Immature natural killer cell (primary cell): ENCODE results near the gene OCSTAMP. TPM values are rescaled to one million over a fixed set of nuclear protein-coding genes. Genes with fewer than 3 reads are reported as not detected.
A peak's percentile ranks its signal among the peaks of the same experiment; 100 is the strongest.

ENCODE experiments used
- DNase-seq, 3 donors: peaks; one replicate each; pipeline ENCODE4 v3.0.0; 2022; ENCODE audit warnings: mixed read lengths in 1 of 3
- H3K27ac Mint-ChIP-seq, 6 donors: one replicate each; pipeline ENCODE4 v1.8.0; 2020; ENCODE audit warnings: mixed read lengths in 6 of 6, mild to moderate bottlenecking in 5 of 6, inconsistent platforms in 4 of 6, moderate library complexity in 3 of 6
- H3K27me3 Mint-ChIP-seq, 3 donors: one replicate each; pipeline ENCODE4 v1.8.0; 2020 to 2021; ENCODE audit warnings: low read depth in 3 of 3, mild to moderate bottlenecking in 3 of 3, mixed read lengths in 3 of 3, moderate library complexity in 3 of 3, inconsistent platforms in 1 of 3
- H3K36me3 Mint-ChIP-seq, 3 donors: one replicate each; pipeline ENCODE4 v1.8.0; 2020; ENCODE audit warnings: mixed read lengths in 3 of 3, inconsistent platforms in 2 of 3, mild to moderate bottlenecking in 2 of 3
- H3K4me1 Mint-ChIP-seq, 2 donors: one replicate each; pipeline ENCODE4 v1.8.0; 2020; ENCODE audit warnings: inconsistent platforms in 2 of 2, mild to moderate bottlenecking in 2 of 2, mixed read lengths in 2 of 2, moderate library complexity in 1 of 2
- H3K4me3 Mint-ChIP-seq, 5 donors: one replicate each; pipeline ENCODE4 v1.8.0; 2020; ENCODE audit warnings: mild to moderate bottlenecking in 5 of 5, mixed read lengths in 5 of 5, inconsistent platforms in 3 of 5, moderate library complexity in 3 of 5
- H3K9me3 Mint-ChIP-seq, 6 donors: one replicate each; pipeline ENCODE4 v1.8.0; 2020; ENCODE audit warnings: mild to moderate bottlenecking in 6 of 6, mixed read lengths in 6 of 6, inconsistent platforms in 4 of 6, moderate library complexity in 3 of 6
- polyA plus RNA-seq, 3 donors: library from polyadenylated mRNA; unstranded; fragments of 300-500 nt; fragmentation: Illumina TruSeq; gene quantifications; one replicate each; pipeline ENCODE4 v1.2.3, GENCODE V29; 2021

Gene OCSTAMP
- not detected for polyA plus RNA-seq

GRCh38 chr20:46550461-46550860, at the start of gene OCSTAMP:
OCSTAMP (minus strand) TSS chr20:46550654; CDS start chr20:46550560, 94 bp downstream.
- no peaks in the 10 kb centered on the region for H3K27me3 Mint-ChIP-seq
- no peaks in the 10 kb centered on the region for H3K9me3 Mint-ChIP-seq
- H3K27ac Mint-ChIP-seq, result peak within 1 kb of the TSS in 1 of 6 donors; percentile 28
- H3K36me3 Mint-ChIP-seq, result no peaks in the 10 kb centered on the region
- peaks cover 22 to 32% of the 10 kb centered on the region in 2 donors for H3K4me1 Mint-ChIP-seq
- H3K4me3 Mint-ChIP-seq, result no peak within 1 kb of the TSS
- no peak for DNase-seq

GRCh38 chr20:46599227-46599987, 49.0 kb upstream of the OCSTAMP start:
- H3K36me3 Mint-ChIP-seq, result peaks cover 0 to 6% (median 0%) of the 10 kb centered on the region in 3 donors
- DNase-seq, result no peak
- H3K27me3 Mint-ChIP-seq, result peaks cover 0 to 9% (median 0%) of the 10 kb centered on the region in 3 donors
- H3K4me3 Mint-ChIP-seq, result no peak overlapping the region
- H3K4me1 Mint-ChIP-seq, result no peaks in the 10 kb centered on the region
- no peaks in the 10 kb centered on the region for H3K9me3 Mint-ChIP-seq
- no peak overlapping the region for H3K27ac Mint-ChIP-seq

GRCh38 chr20:46595933-46596332, 45.5 kb upstream of the OCSTAMP start:
- no peak overlapping the region for H3K27ac Mint-ChIP-seq
- H3K9me3 Mint-ChIP-seq, result no peaks in the 10 kb centered on the region
- H3K4me3 Mint-ChIP-seq, result no peak overlapping the region
- no peaks in the 10 kb centered on the region for H3K4me1 Mint-ChIP-seq
- no peaks in the 10 kb centered on the region for H3K36me3 Mint-ChIP-seq
- H3K27me3 Mint-ChIP-seq, result peaks cover 0 to 5% (median 0%) of the 10 kb centered on the region in 3 donors
- no peak for DNase-seq

- no peak for DNase-seq
- no peaks in the 10 kb centered on the region for H3K9me3 Mint-ChIP-seq
- H3K27ac Mint-ChIP-seq, result no peak overlapping the region
- no peaks in the 10 kb centered on the region for H3K4me1 Mint-ChIP-seq
- H3K36me3 Mint-ChIP-seq, result no peaks in the 10 kb centered on the region
- no peak overlapping the region for H3K4me3 Mint-ChIP-seq
- peaks cover 0 to 2% (median 0%) of the 10 kb centered on the region in 3 donors for H3K27me3 Mint-ChIP-seq
Observed at GRCh38 chr20:46594725-46595124, 44.3 kb upstream of the OCSTAMP start.

GRCh38 chr20:46592580-46593362, 42.3 kb upstream of the OCSTAMP start:
- Mint-ChIP-seq H3K9me3 (no peaks in the 10 kb centered on the region), H3K36me3 (no peaks in the 10 kb centered on the region), H3K4me1 (no peaks in the 10 kb centered on the region), H3K27me3 (no peaks in the 10 kb centered on the region), H3K27ac (no peak overlapping the region), H3K4me3 (no peak overlapping the region)
- DNase-seq, result no peak

GRCh38 chr20:46590443-46590842, 40.0 kb upstream of the OCSTAMP start:
- Mint-ChIP-seq H3K36me3 (no peaks in the 10 kb centered on the region), H3K4me1 (no peaks in the 10 kb centered on the region), H3K4me3 (no peak overlapping the region), H3K27ac (no peak overlapping the region), H3K27me3 (no peaks in the 10 kb centered on the region), H3K9me3 (no peaks in the 10 kb centered on the region)
- DNase-seq, result no peak

GRCh38 chr20:46588532-46589511, 38.4 kb upstream of the OCSTAMP start:
- Mint-ChIP-seq H3K4me1 (no peaks in the 10 kb centered on the region), H3K36me3 (no peaks in the 10 kb centered on the region), H3K27me3 (no peaks in the 10 kb centered on the region), H3K4me3 (peak overlapping the region; percentile 8 to 67 (median 38)), H3K9me3 (no peaks in the 10 kb centered on the region), H3K27ac (peak overlapping the region in 1 of 6 donors; percentile 71)
- peak; percentile 14 to 33 (median 32) for DNase-seq

GRCh38 chr20:46587986-46588385, 37.5 kb upstream of the OCSTAMP start:
- no peak for DNase-seq
- Mint-ChIP-seq H3K4me1 (no peaks in the 10 kb centered on the region), H3K27ac (no peak overlapping the region), H3K27me3 (no peaks in the 10 kb centered on the region), H3K9me3 (no peaks in the 10 kb centered on the region), H3K4me3 (no peak overlapping the region), H3K36me3 (no peaks in the 10 kb centered on the region)

GRCh38 chr20:46586724-46587123, 36.3 kb upstream of the OCSTAMP start:
- no peak overlapping the region for H3K4me3 Mint-ChIP-seq

GRCh38 chr20:46584508-46584907, 34.1 kb upstream of the OCSTAMP start:
- H3K27ac Mint-ChIP-seq, result no peak overlapping the region
- no peak for DNase-seq
- H3K4me1 Mint-ChIP-seq, result no peaks in the 10 kb centered on the region
- peaks cover 4% of the 10 kb centered on the region in 3 donors for H3K36me3 Mint-ChIP-seq
- H3K9me3 Mint-ChIP-seq, result no peaks in the 10 kb centered on the region
- peaks cover 0 to 4% (median 2%) of the 10 kb centered on the region in 3 donors for H3K27me3 Mint-ChIP-seq
- H3K4me3 Mint-ChIP-seq, result no peak overlapping the region

More at GRCh38 chr20:46586724-46587123, 36.3 kb upstream of the OCSTAMP start:
- Mint-ChIP-seq H3K9me3 (no peaks in the 10 kb centered on the region), H3K27ac (no peak overlapping the region), H3K27me3 (no peaks in the 10 kb centered on the region), H3K4me1 (no peaks in the 10 kb centered on the region), H3K36me3 (peaks cover 0 to under 1% (median 0%) of the 10 kb centered on the region in 3 donors)
- no peak for DNase-seq

GRCh38 chr20:46583411-46584214, 33.2 kb upstream of the OCSTAMP start:
- no peak overlapping the region for H3K4me3 Mint-ChIP-seq
- DNase-seq, result no peak
- H3K36me3 Mint-ChIP-seq, result peaks cover 4% of the 10 kb centered on the region in 3 donors
- H3K27me3 Mint-ChIP-seq, result peaks cover 0 to 4% (median 2%) of the 10 kb centered on the region in 3 donors
- no peaks in the 10 kb centered on the region for H3K4me1 Mint-ChIP-seq
- H3K27ac Mint-ChIP-seq, result no peak overlapping the region
- H3K9me3 Mint-ChIP-seq, result no peaks in the 10 kb centered on the region

- H3K27ac Mint-ChIP-seq, result no peak overlapping the region
- H3K36me3 Mint-ChIP-seq, result peaks cover 4% of the 10 kb centered on the region in 3 donors
- no peaks in the 10 kb centered on the region for H3K4me1 Mint-ChIP-seq
- H3K27me3 Mint-ChIP-seq, result peaks cover 0 to 7% (median 2%) of the 10 kb centered on the region in 3 donors
- no peak for DNase-seq
- no peaks in the 10 kb centered on the region for H3K9me3 Mint-ChIP-seq
- H3K4me3 Mint-ChIP-seq, result no peak overlapping the region
Observed at GRCh38 chr20:46582648-46583047, 32.2 kb upstream of the OCSTAMP start.

GRCh38 chr20:46581391-46581790, 30.9 kb upstream of the OCSTAMP start:
- Mint-ChIP-seq H3K4me1 (no peaks in the 10 kb centered on the region), H3K4me3 (no peak overlapping the region), H3K9me3 (no peaks in the 10 kb centered on the region), H3K36me3 (peaks cover 4% of the 10 kb centered on the region in 3 donors), H3K27me3 (peaks cover 0 to 7% (median 2%) of the 10 kb centered on the region in 3 donors), H3K27ac (no peak overlapping the region)
- no peak for DNase-seq
